Measurements from ENCODE around the gene CRELD1. TPM values are rescaled to one million over a fixed set of nuclear protein-coding genes. Genes with fewer than 3 reads are reported as not detected.
"Not testable (repeated sequence)": the region's sequence is repeated elsewhere in the genome, so short reads cannot be mapped to it uniquely, and the experiment has no call there.

CRELD1 gene
- total RNA-seq (2014; rRNA removed; shearing (Covaris generic)) = 8.1 and 8.3 TPM in 2 replicates

GRCh38 chr3:9933561-9934234 lies at the start of gene CRELD1:
Gene CRELD1 (plus strand): TSS chr3:9933834. CDS start chr3:9934439, 605 bp downstream.
- peak; percentile 94 to 96 for DNase-seq
- Histone ChIP-seq H3K9me3 (replicated peaks) (no peaks in the 10 kb centered on the region), H3K27ac (peak within 1 kb of the TSS; percentile 56), H3K4me3 (peak within 1 kb of the TSS; percentile 92), H3K36me3 (no peaks in the 10 kb centered on the region), H3K4me1 (no peaks in the 10 kb centered on the region), H3K27me3 (no peaks in the 10 kb centered on the region)

- H3K9me3 ChIP-seq (replicated peaks) = no peaks in the 10 kb centered on the region
- no peak for DNase-seq
- H3K36me3 ChIP-seq = no peaks in the 10 kb centered on the region
- no peak overlapping the region for H3K4me3 ChIP-seq
- H3K27me3 ChIP-seq = no peaks in the 10 kb centered on the region; the same call in 1 of the 2 replicates
- no peak overlapping the region for H3K27ac ChIP-seq
- peaks cover 19% of the 10 kb centered on the region for H3K4me1 ChIP-seq
These were observed 49.0 kb upstream of the CRELD1 start for GRCh38 chr3:9884555-9885165.

GRCh38 chr3:9886328-9886727 lies 47.3 kb upstream of the CRELD1 start:
- peaks cover 15% of the 10 kb centered on the region for H3K4me1 ChIP-seq
- no peak for DNase-seq
- H3K36me3 ChIP-seq = no peaks in the 10 kb centered on the region; the same call in 1 of the 2 replicates
- no peaks in the 10 kb centered on the region; the same call in 1 of the 2 replicates for H3K27me3 ChIP-seq
- H3K9me3 ChIP-seq (replicated peaks) = no peaks in the 10 kb centered on the region
- no peak overlapping the region for H3K4me3 ChIP-seq
- no peak overlapping the region for H3K27ac ChIP-seq

GRCh38 chr3:9887480-9887879 lies 46.2 kb upstream of the CRELD1 start:
- Histone ChIP-seq H3K4me3 (no peak overlapping the region), H3K4me1 (peaks cover 11% of the 10 kb centered on the region), H3K27ac (no peak overlapping the region), H3K9me3 (replicated peaks) (no peaks in the 10 kb centered on the region), H3K36me3 (peaks cover 6% of the 10 kb centered on the region), H3K27me3 (no peaks in the 10 kb centered on the region; the same call in 1 of the 2 replicates)
- DNase-seq = no peak

GRCh38 chr3:9888540-9888939 lies 45.1 kb upstream of the CRELD1 start:
- H3K4me3 ChIP-seq = no peak overlapping the region
- peaks cover 11% of the 10 kb centered on the region for H3K4me1 ChIP-seq
- H3K9me3 ChIP-seq (replicated peaks) = no peaks in the 10 kb centered on the region
- no peak for DNase-seq
- peaks cover 14% of the 10 kb centered on the region for H3K36me3 ChIP-seq
- H3K27ac ChIP-seq = no peak overlapping the region
- H3K27me3 ChIP-seq = no peaks in the 10 kb centered on the region; the same call in 1 of the 2 replicates

GRCh38 chr3:9889405-9889804 lies 44.2 kb upstream of the CRELD1 start:
- Histone ChIP-seq H3K27me3 (no peaks in the 10 kb centered on the region; the same call in 1 of the 2 replicates), H3K27ac (no peak overlapping the region)

GRCh38 chr3:9890249-9891071 lies 43.2 kb upstream of the CRELD1 start, which contains the start of gene JAGN1:
Gene JAGN1 (plus strand): TSS chr3:9890610. CDS start chr3:9890723, 113 bp downstream.
- Histone ChIP-seq H3K36me3 (peaks cover 14% of the 10 kb centered on the region), H3K4me3 (peak within 1 kb of the TSS; percentile 98), H3K9me3 (replicated peaks) (no peaks in the 10 kb centered on the region), H3K27ac (peak within 1 kb of the TSS; percentile 82), H3K4me1 (peaks cover 3% of the 10 kb centered on the region; the same call in 1 of the 2 replicates), H3K27me3 (no peaks in the 10 kb centered on the region; the same call in 1 of the 2 replicates)
- peak; percentile 86 to 95 for DNase-seq

More at GRCh38 chr3:9889405-9889804, 44.2 kb upstream of the CRELD1 start:
- Histone ChIP-seq H3K4me3 (no peak overlapping the region), H3K4me1 (peaks cover 9% of the 10 kb centered on the region), H3K36me3 (peaks cover 14% of the 10 kb centered on the region), H3K9me3 (replicated peaks) (no peaks in the 10 kb centered on the region)
- DNase-seq = no peak

- Histone ChIP-seq H3K4me3 (peak overlapping the region; percentile 98), H3K27ac (peak overlapping the region; percentile 82), H3K9me3 (replicated peaks) (no peaks in the 10 kb centered on the region), H3K27me3 (no peaks in the 10 kb centered on the region; the same call in 1 of the 2 replicates), H3K4me1 (peaks cover 3% of the 10 kb centered on the region; the same call in 1 of the 2 replicates), H3K36me3 (peaks cover 14% of the 10 kb centered on the region)
- DNase-seq = no peak
These were observed 42.5 kb upstream of the CRELD1 start for GRCh38 chr3:9891072-9891622.

- DNase-seq = no peak
- Histone ChIP-seq H3K4me3 (no peak overlapping the region), H3K4me1 (peaks cover 3% of the 10 kb centered on the region; the same call in 1 of the 2 replicates), H3K27ac (no peak overlapping the region), H3K9me3 (replicated peaks) (no peaks in the 10 kb centered on the region), H3K27me3 (no peaks in the 10 kb centered on the region; the same call in 1 of the 2 replicates), H3K36me3 (peaks cover 14% of the 10 kb centered on the region)
These were observed 39.9 kb upstream of the CRELD1 start for GRCh38 chr3:9893739-9894138.

- H3K27me3 ChIP-seq; DNase-seq; H3K4me1 ChIP-seq; H3K9me3 ChIP-seq (replicated peaks); H3K27ac ChIP-seq; H3K4me3 ChIP-seq: not testable (repeated sequence)
- peaks cover 14% of the 10 kb centered on the region for H3K36me3 ChIP-seq
These were observed 37.9 kb upstream of the CRELD1 start for GRCh38 chr3:9895715-9896114.

- H3K9me3 ChIP-seq (replicated peaks); H3K27me3 ChIP-seq; H3K4me3 ChIP-seq; H3K27ac ChIP-seq; H3K4me1 ChIP-seq; DNase-seq: not testable (repeated sequence)
- peaks cover 10% of the 10 kb centered on the region for H3K36me3 ChIP-seq
These were observed 36.8 kb upstream of the CRELD1 start for GRCh38 chr3:9896755-9897407.

- Histone ChIP-seq H3K27me3 (no peaks in the 10 kb centered on the region), H3K4me3 (no peak overlapping the region), H3K9me3 (replicated peaks) (no peaks in the 10 kb centered on the region), H3K4me1 (peaks cover 6% of the 10 kb centered on the region; the same call in 1 of the 2 replicates), H3K36me3 (peaks cover 6% of the 10 kb centered on the region), H3K27ac (no peak overlapping the region)
- DNase-seq = no peak
These were observed 35.9 kb upstream of the CRELD1 start for GRCh38 chr3:9897408-9898372.
